Coronary artery (tissue), 2 donors: ENCODE results near the gene TNFRSF18.
"Not testable (repeated sequence)": the region's sequence is repeated elsewhere in the genome, so short reads cannot be mapped to it uniquely, and the experiment has no call there.

Experiments used
- DNase-seq: peaks from one replicate; pipeline ENCODE4 v3.0.0-alpha.2; 2017; ENCODE audit warnings: low spot score
- H3K27ac ChIP-seq, 2 donors: fragments of 200-600 bp; sonication (generic); one replicate each; pipeline ENCODE4 v1.5.1; 2016 to 2019
- H3K4me3 ChIP-seq: fragments of 200-600 bp; sonication (generic); 2 replicates; pipeline ENCODE4 v1.5.1; 2016; ENCODE audit warnings: mild to moderate bottlenecking, moderate library complexity
- CTCF ChIP-seq: fragments of 200-600 bp; sonication (generic); IDR thresholded peaks from one replicate; pipeline ENCODE4 v1.5.1; 2019; ENCODE audit warnings: antibody characterized with exemption

Gene TNFRSF18

GRCh38 chr1:1197551-1198422 is 8.6 kb downstream of the TNFRSF18 start:
- Histone ChIP-seq H3K4me3 (no peak overlapping the region), H3K27ac (no peak overlapping the region)
- DNase-seq: no peak
- no peak for TF ChIP-seq CTCF

- no peak for DNase-seq
- H3K27ac ChIP-seq: no peak overlapping the region
- H3K4me3 ChIP-seq: no peak overlapping the region
- TF ChIP-seq CTCF: no peak
Observed at GRCh38 chr1:1197188-1197500, 9.2 kb downstream of the TNFRSF18 start.

- no peak for TF ChIP-seq CTCF
- no peak for DNase-seq
- H3K4me3 ChIP-seq: no peak overlapping the region
- H3K27ac ChIP-seq: no peak overlapping the region
Observed at GRCh38 chr1:1196431-1197187, 9.8 kb downstream of the TNFRSF18 start.

- DNase-seq, H3K4me3 ChIP-seq, H3K27ac ChIP-seq: not testable (repeated sequence)
Observed at GRCh38 chr1:1195726-1196125, 10.7 kb downstream of the TNFRSF18 start.

- DNase-seq: no peak
- Histone ChIP-seq H3K27ac (no peak overlapping the region), H3K4me3 (no peak overlapping the region)
- no peak for TF ChIP-seq CTCF
Observed at GRCh38 chr1:1194723-1195122, 11.7 kb downstream of the TNFRSF18 start.

- no peak for DNase-seq
- TF ChIP-seq CTCF: no peak
- no peak overlapping the region for H3K27ac ChIP-seq
Observed at GRCh38 chr1:1191734-1192133, 14.7 kb downstream of the TNFRSF18 start.

GRCh38 chr1:1189111-1189510 is 17.3 kb downstream of the TNFRSF18 start:
- TF ChIP-seq CTCF: no peak
- Histone ChIP-seq H3K27ac (no peak overlapping the region), H3K4me3 (no peak overlapping the region)
- DNase-seq: no peak

More at GRCh38 chr1:1191734-1192133, 14.7 kb downstream of the TNFRSF18 start:
- no peak overlapping the region for H3K4me3 ChIP-seq
